H1 (cell line): ENCODE results near the gene COMMD7. TPM values are rescaled to one million over a fixed set of nuclear protein-coding genes. Genes with fewer than 3 reads are reported as not detected.

Source experiments
- CTCF ChIA-PET: fragments of 300-600 bp; sonication (Branson Sonifier 250); formaldehyde crosslinking; loops from one replicate; lab custom pipeline; 2021; ENCODE audit not compliant: partially characterized antibody; lab: Charles Lee
- POLR2A ChIA-PET: fragments of 300-600 bp; sonication (Branson Sonifier 250); formaldehyde crosslinking; loops from one replicate; lab custom pipeline; 2021; ENCODE audit warnings: inconsistent platforms; ENCODE audit not compliant: partially characterized antibody; lab: Charles Lee
- DNase-seq, 2 experiments: peaks; one replicate each; pipeline versions ENCODE4 v3.0.0 to v3.0.0-alpha.2; 2010 to 2022; ENCODE audit warnings: low spot score in 2 of 2, low read depth in 1 of 2, mixed read lengths in 1 of 2
- FAIRE-seq: peaks from 2 replicates; lab custom pipeline; 2011; peaks lifted over from hg19 to GRCh38; lab: Jason Lieb, UNC
- H2AFZ ChIP-seq: 2 replicates; pipeline ENCODE4 v1.8.1; 2012; ENCODE audit warnings: low read length, inconsistent platforms
- H2AK5ac ChIP-seq: 2 replicates; pipeline ENCODE4 v1.6.1; 2013; ENCODE audit warnings: low read depth, low read length
- H2BK120ac ChIP-seq: replicated peaks from 2 replicates; pipeline ENCODE3; 2013; ENCODE audit warnings: low read depth, low read length, inconsistent platforms
- H2BK12ac ChIP-seq: 2 replicates; pipeline ENCODE4 v1.6.1; 2013; ENCODE audit warnings: low read depth, low read length
- H2BK15ac ChIP-seq: 2 replicates; pipeline ENCODE4 v1.6.1; 2013; ENCODE audit warnings: low read length
- H2BK20ac ChIP-seq: 2 replicates; pipeline ENCODE4 v1.6.1; 2013; ENCODE audit warnings: low read length
- H2BK5ac ChIP-seq: 2 replicates; pipeline ENCODE4 v1.6.1; 2013; ENCODE audit warnings: low read depth, low read length
- H3K14ac ChIP-seq: 2 replicates; pipeline ENCODE4 v1.6.1; 2013; ENCODE audit warnings: inconsistent platforms; ENCODE audit not compliant: insufficient read length
- H3K18ac ChIP-seq: 2 replicates; pipeline ENCODE4 v1.6.1; 2013; ENCODE audit warnings: low read length; ENCODE audit errors: extremely low read depth
- H3K23ac ChIP-seq: 2 replicates; pipeline ENCODE4 v1.6.1; 2013; ENCODE audit warnings: inconsistent platforms; ENCODE audit not compliant: insufficient read length
- H3K23me2 ChIP-seq: 2 replicates; pipeline ENCODE4 v1.6.1; 2013; ENCODE audit warnings: low read depth, low read length
- H3K27ac ChIP-seq: 2 replicates; pipeline ENCODE4 v1.6.1; 2011; ENCODE audit warnings: low read depth, low read length, inconsistent platforms
- H3K27me3 ChIP-seq, 4 experiments: replicated peaks in 1 of 4; 1 replicate in 1 of 4; 2 replicates in 3 of 4; pipeline versions ENCODE4 v1.6.1 to v1.8.1; 2011 to 2013; ENCODE audit warnings: low read length in 3 of 4, mild to moderate bottlenecking in 3 of 4, inconsistent platforms in 2 of 4, mixed read lengths in 2 of 4, moderate library complexity in 1 of 4; ENCODE audit not compliant: control insufficient read depth in 3 of 4, insufficient read depth in 3 of 4; ENCODE audit errors: extremely low read depth in 1 of 4
- H3K36me3 ChIP-seq, 4 experiments: 2 replicates each; pipeline versions ENCODE4 v1.6.1 to v1.8.1; 2011 to 2013; ENCODE audit warnings: mild to moderate bottlenecking in 4 of 4, low read length in 3 of 4, moderate library complexity in 2 of 4, control low read depth in 1 of 4, inconsistent platforms in 1 of 4; ENCODE audit not compliant: insufficient read depth in 4 of 4, control insufficient read depth in 2 of 4
- H3K4ac ChIP-seq: replicated peaks from 2 replicates; pipeline ENCODE3; 2013; ENCODE audit warnings: low read length, low read depth, mixed read lengths, inconsistent platforms; ENCODE audit not compliant: insufficient read length
- H3K4me1 ChIP-seq, 4 experiments: replicated peaks in 1 of 4; 1 replicate in 1 of 4; 2 replicates in 3 of 4; pipeline versions ENCODE4 v1.6.1 to v1.8.1; 2011 to 2013; ENCODE audit warnings: low read length in 3 of 4, inconsistent platforms in 2 of 4, mixed read lengths in 1 of 4; ENCODE audit not compliant: insufficient read depth in 4 of 4, control insufficient read depth in 3 of 4
- H3K4me2 ChIP-seq, 2 experiments: 2 replicates each; pipeline versions ENCODE4 v1.6.1 to v1.8.1; 2011 to 2013; ENCODE audit warnings: low read depth in 2 of 2, low read length in 2 of 2, control low read depth in 1 of 2, inconsistent platforms in 1 of 2, mild to moderate bottlenecking in 1 of 2; ENCODE audit not compliant: insufficient read depth in 1 of 2
- H3K4me3 ChIP-seq, 4 experiments: fragments of 200-600, 300-600 bp in 1 of 4; sonication (generic), shearing (Covaris generic), sonication (Bioruptor Twin) in 1 of 4; 2 replicates each; pipeline versions ENCODE4 v1.5.1 to v1.8.1; 2011 to 2016; ENCODE audit warnings: low read length in 4 of 4, low read depth in 3 of 4, control low read depth in 2 of 4, inconsistent platforms in 2 of 4, mild to moderate bottlenecking in 2 of 4, mixed read lengths in 1 of 4, moderate library complexity in 1 of 4; ENCODE audit not compliant: insufficient read depth in 2 of 4; ENCODE audit errors: extremely low read depth in 1 of 4
- H3K56ac ChIP-seq: replicated peaks from 2 replicates; pipeline ENCODE3; 2013; ENCODE audit warnings: low read depth, mild to moderate bottlenecking, mixed read lengths, low read length, inconsistent platforms; ENCODE audit not compliant: insufficient read length
- H3K79me1 ChIP-seq: 2 replicates; pipeline ENCODE4 v1.6.1; 2013; ENCODE audit warnings: low read depth, low read length, control low read depth
- H3K79me2 ChIP-seq, 2 experiments: 2 replicates each; pipeline versions ENCODE4 v1.6.1 to v1.8.1; 2012 to 2013; ENCODE audit warnings: low read length in 2 of 2, mild to moderate bottlenecking in 2 of 2, inconsistent platforms in 1 of 2; ENCODE audit not compliant: insufficient read depth in 2 of 2, control insufficient read depth in 1 of 2
- H3K9ac ChIP-seq, 4 experiments: replicated peaks in 1 of 4; 1 replicate in 1 of 4; 2 replicates in 3 of 4; pipeline versions ENCODE4 v1.6.1 to v1.8.1; 2011 to 2013; ENCODE audit warnings: low read depth in 3 of 4, low read length in 3 of 4, control low read depth in 2 of 4, mild to moderate bottlenecking in 2 of 4, moderate library complexity in 2 of 4, inconsistent platforms in 1 of 4; ENCODE audit errors: extremely low read depth in 1 of 4
- H3K9me3 ChIP-seq, 2 experiments: 2 replicates each; pipeline versions ENCODE4 v1.6.1 to v1.8.1; 2012 to 2013; ENCODE audit warnings: mild to moderate bottlenecking in 2 of 2, moderate library complexity in 2 of 2, control low read depth in 1 of 2, inconsistent platforms in 1 of 2, low read depth in 1 of 2, low read length in 1 of 2, mixed read lengths in 1 of 2; ENCODE audit not compliant: insufficient read depth in 2 of 2
- H4K20me1 ChIP-seq, 2 experiments: replicated peaks in 1 of 2; 2 replicates each; pipeline versions ENCODE3 to v1.8.1; 2011 to 2013; ENCODE audit warnings: inconsistent platforms in 2 of 2, low read length in 2 of 2, mild to moderate bottlenecking in 1 of 2; ENCODE audit not compliant: insufficient read depth in 2 of 2, control insufficient read depth in 1 of 2
- H4K5ac ChIP-seq: 2 replicates; pipeline ENCODE4 v1.6.1; 2013; ENCODE audit warnings: low read length, low read depth, mixed read lengths, inconsistent platforms; ENCODE audit not compliant: insufficient read length
- H4K8ac ChIP-seq: 2 replicates; pipeline ENCODE4 v1.8.0; 2013; ENCODE audit warnings: mild to moderate bottlenecking, moderate library complexity, low read length, inconsistent platforms; ENCODE audit not compliant: insufficient read depth; ENCODE audit errors: extremely low read depth
- H4K91ac ChIP-seq: replicated peaks from 2 replicates; pipeline ENCODE3; 2013; ENCODE audit warnings: low read length, mixed read lengths, inconsistent platforms; ENCODE audit not compliant: insufficient read length
- CHD1 ChIP-seq: IDR thresholded peaks from 2 replicates; pipeline ENCODE4 v1.6.1; 2012; ENCODE audit warnings: low read depth, low read length, improper control_type of control experiment
- CTBP2 ChIP-seq: IDR thresholded peaks from 2 replicates; pipeline ENCODE4 v1.7.0; 2011; ENCODE audit warnings: borderline replicate concordance, mild to moderate bottlenecking, moderate library complexity, mixed read lengths, low read length; ENCODE audit not compliant: insufficient read depth, insufficient read length
- GABPA ChIP-seq: IDR thresholded peaks from 2 replicates; pipeline ENCODE4 v1.6.1; 2011; ENCODE audit warnings: mild to moderate bottlenecking, low read length, moderate library complexity, borderline replicate concordance; ENCODE audit not compliant: insufficient read depth
- JUN ChIP-seq: IDR thresholded peaks from 2 replicates; pipeline ENCODE4 v1.6.1; 2011; ENCODE audit warnings: low read depth, mild to moderate bottlenecking, improper control_type of control experiment, low read length
- RBBP5 ChIP-seq: IDR thresholded peaks from 2 replicates; pipeline ENCODE4 v1.7.1; 2012; ENCODE audit warnings: low read depth, mild to moderate bottlenecking, inconsistent platforms, low read length, moderate library complexity, borderline replicate concordance
- SIN3A ChIP-seq, 2 experiments: IDR thresholded peaks in 1 of 2; conservative IDR thresholded peaks in 1 of 2; 2 replicates each; pipeline ENCODE4 v1.6.1; 2011 to 2012; ENCODE audit warnings: low read length in 2 of 2, improper control_type of control experiment in 1 of 2, low read depth in 1 of 2, mild to moderate bottlenecking in 1 of 2
- SIX5 ChIP-seq: IDR thresholded peaks from 2 replicates; pipeline ENCODE4 v1.6.1; 2011; ENCODE audit warnings: mild to moderate bottlenecking, low read depth, low read length
- polyA plus RNA-seq, 7 experiments: library from polyadenylated mRNA; depleted of rRNA in 3 of 7; stranded (reverse) in 5 of 7; unstranded in 2 of 7; fragments of >200 nt in 5 of 7; fragments of 200-250 nt in 2 of 7; gene quantifications; 1 replicate in 5 of 7; 2 replicates in 1 of 7; 4 replicates in 1 of 7; pipeline versions ENCODE4 v1.2.1 to v1.2.3, GENCODE V29; 2011 to 2013; ENCODE audit warnings: missing spikeins in 2 of 7, mixed read lengths in 2 of 7
- total RNA-seq: library from RNA; stranded (reverse); fragmentation: NEBNext Ultra II Directional; extraction: Animal tissue kit (Norgen Biotek cat#: 25700); gene quantifications from 2 replicates; pipeline ENCODE4 v1.2.1, GENCODE V29; 2021
- TF ChIP-seq, protein P1 (sequence below), 3 experiments: IDR thresholded peaks; 1 replicate in 2 of 3; 2 replicates in 1 of 3; pipeline versions ENCODE4 v1.5.1 to v1.6.1; 2011; ENCODE audit warnings: low read length in 3 of 3, mild to moderate bottlenecking in 3 of 3, inconsistent platforms in 2 of 3, low read depth in 1 of 3, moderate library complexity in 1 of 3; ENCODE audit not compliant: insufficient read depth in 1 of 3; ENCODE audit errors: control extremely low read depth in 1 of 3
- TF ChIP-seq, protein P2 (sequence below): IDR thresholded peaks from 2 replicates; pipeline ENCODE4 v1.6.1; 2011; ENCODE audit warnings: low read length, improper control_type of control experiment

COMMD7 gene
- total and polyA plus RNA-seq, 2 of the 8 experiments (the other 6 are each of a cell fraction or from before 2014, with no cell fraction given): 39.4 to 48.9 TPM

DNA sequence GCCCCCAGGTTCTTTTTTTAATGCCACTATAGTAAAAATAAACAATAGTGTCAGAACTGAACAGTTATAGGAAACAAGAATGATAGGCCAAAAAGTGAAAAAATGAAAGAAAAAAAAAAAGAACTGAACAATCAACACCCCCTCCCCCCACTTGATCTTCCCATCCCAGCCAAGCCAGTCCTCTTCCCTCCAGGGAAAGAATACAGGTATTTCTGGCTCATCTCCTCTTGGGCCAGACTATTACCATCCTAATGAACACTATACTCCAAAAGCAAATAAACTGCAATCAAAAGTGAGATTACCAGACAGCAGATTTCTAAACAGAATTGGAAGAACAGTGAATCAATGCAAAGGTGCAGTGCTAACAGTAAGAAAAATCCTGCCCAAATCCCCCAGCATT, 48.2 kb downstream of the COMMD7 start:
- H3K36me3 ChIP-seq: no peaks in the 10 kb centered on the region
- no peak overlapping the region for H2BK120ac ChIP-seq
- no peak overlapping the region for H3K14ac ChIP-seq
- H2AFZ ChIP-seq: no peak overlapping the region
- ChIA-PET CTCF (interaction anchor here (1.8 kb wide), 1 partner anchor 22 kb away, joined by 6 read pairs; the partner anchor contains the start of gene C20orf203), POLR2A (interaction anchor here (0.9 kb wide), 1 partner anchor 36 kb away, joined by 3 read pairs; no protein-coding TSS in a partner anchor)
- no peak overlapping the region for H2AK5ac ChIP-seq
- peaks cover 0 to 4% (median 2%) of the 10 kb centered on the region in 4 experiments; a peak in 1 of 7 replicates for H3K4me1 ChIP-seq
- H3K23me2 ChIP-seq: no peaks in the 10 kb centered on the region
- no peak overlapping the region for H3K56ac ChIP-seq
- no peak overlapping the region for H3K23ac ChIP-seq
- FAIRE-seq (no peak), DNase-seq (no peak)
- no peak overlapping the region for H3K9ac ChIP-seq
- no peaks in the 10 kb centered on the region; a peak in 1 of 4 replicates for H3K79me2 ChIP-seq
- H2BK15ac ChIP-seq: no peak overlapping the region
- H3K4me2 ChIP-seq: no peak overlapping the region
- no peak overlapping the region for H3K4ac ChIP-seq
- H4K91ac ChIP-seq: no peak overlapping the region
- no peak overlapping the region for H2BK12ac ChIP-seq
- no peak overlapping the region for H4K8ac ChIP-seq
- no peak overlapping the region for H2BK20ac ChIP-seq
- no peak overlapping the region for H3K27ac ChIP-seq
- no peak overlapping the region for H3K18ac ChIP-seq
- H3K27me3 ChIP-seq: no peaks in the 10 kb centered on the region
- no peaks in the 10 kb centered on the region for H3K9me3 ChIP-seq
- no peak overlapping the region for H3K4me3 ChIP-seq
- H3K79me1 ChIP-seq: no peaks in the 10 kb centered on the region
- peaks cover 0 to 2% of the 10 kb centered on the region in 2 experiments for H4K20me1 ChIP-seq
- H2BK5ac ChIP-seq: no peak overlapping the region
- no peak overlapping the region for H4K5ac ChIP-seq
- no peak for TF ChIP-seq CHD1
- TF ChIP-seq, protein P1, sequence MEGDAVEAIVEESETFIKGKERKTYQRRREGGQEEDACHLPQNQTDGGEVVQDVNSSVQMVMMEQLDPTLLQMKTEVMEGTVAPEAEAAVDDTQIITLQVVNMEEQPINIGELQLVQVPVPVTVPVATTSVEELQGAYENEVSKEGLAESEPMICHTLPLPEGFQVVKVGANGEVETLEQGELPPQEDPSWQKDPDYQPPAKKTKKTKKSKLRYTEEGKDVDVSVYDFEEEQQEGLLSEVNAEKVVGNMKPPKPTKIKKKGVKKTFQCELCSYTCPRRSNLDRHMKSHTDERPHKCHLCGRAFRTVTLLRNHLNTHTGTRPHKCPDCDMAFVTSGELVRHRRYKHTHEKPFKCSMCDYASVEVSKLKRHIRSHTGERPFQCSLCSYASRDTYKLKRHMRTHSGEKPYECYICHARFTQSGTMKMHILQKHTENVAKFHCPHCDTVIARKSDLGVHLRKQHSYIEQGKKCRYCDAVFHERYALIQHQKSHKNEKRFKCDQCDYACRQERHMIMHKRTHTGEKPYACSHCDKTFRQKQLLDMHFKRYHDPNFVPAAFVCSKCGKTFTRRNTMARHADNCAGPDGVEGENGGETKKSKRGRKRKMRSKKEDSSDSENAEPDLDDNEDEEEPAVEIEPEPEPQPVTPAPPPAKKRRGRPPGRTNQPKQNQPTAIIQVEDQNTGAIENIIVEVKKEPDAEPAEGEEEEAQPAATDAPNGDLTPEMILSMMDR (IDR thresholded peaks at IDR 0.05; ENCODE audit: control extremely low read depth in 1 of 3, insufficient read depth in 1 of 3, low read depth in 1 of 3, low read length in 3 of 3): no peak
- TF ChIP-seq CTBP2: no peak
- no peak for TF ChIP-seq RBBP5
- no peak for TF ChIP-seq JUN
- no peak for TF ChIP-seq SIX5
- TF ChIP-seq, protein P2, sequence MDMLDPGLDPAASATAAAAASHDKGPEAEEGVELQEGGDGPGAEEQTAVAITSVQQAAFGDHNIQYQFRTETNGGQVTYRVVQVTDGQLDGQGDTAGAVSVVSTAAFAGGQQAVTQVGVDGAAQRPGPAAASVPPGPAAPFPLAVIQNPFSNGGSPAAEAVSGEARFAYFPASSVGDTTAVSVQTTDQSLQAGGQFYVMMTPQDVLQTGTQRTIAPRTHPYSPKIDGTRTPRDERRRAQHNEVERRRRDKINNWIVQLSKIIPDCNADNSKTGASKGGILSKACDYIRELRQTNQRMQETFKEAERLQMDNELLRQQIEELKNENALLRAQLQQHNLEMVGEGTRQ: no peak
- no peak for TF ChIP-seq SIN3A (conservative IDR thresholded peaks at IDR 0.05 in 1 of 2, IDR thresholded peaks at IDR 0.05 in 1 of 2; ENCODE audit: low read depth in 1 of 2, low read length in 2 of 2)
- no peak for TF ChIP-seq GABPA
